Left renal pelvis (tissue), 4 donors: ENCODE data around the gene CSF1. TPM values are rescaled to one million over a fixed set of nuclear protein-coding genes. Genes with fewer than 3 reads are reported as not detected.

Source experiments
- DNase-seq, 4 donors: peaks; one replicate each; pipeline ENCODE4 v3.0.0-alpha.2; 2013; ENCODE audit warnings: low read depth in 4 of 4, low spot score in 3 of 4
- polyA plus RNA-seq, 4 donors: library from polyadenylated mRNA; unstranded; fragments of 120-200 nt; gene quantifications; one replicate each; pipeline ENCODE4 v1.2.1, GENCODE V29; 2013; ENCODE audit not compliant: insufficient read length in 4 of 4

The CSF1 gene
- polyA plus RNA-seq, 4 donors = 7.5 to 28.9 (median 8.8) TPM

DNA sequence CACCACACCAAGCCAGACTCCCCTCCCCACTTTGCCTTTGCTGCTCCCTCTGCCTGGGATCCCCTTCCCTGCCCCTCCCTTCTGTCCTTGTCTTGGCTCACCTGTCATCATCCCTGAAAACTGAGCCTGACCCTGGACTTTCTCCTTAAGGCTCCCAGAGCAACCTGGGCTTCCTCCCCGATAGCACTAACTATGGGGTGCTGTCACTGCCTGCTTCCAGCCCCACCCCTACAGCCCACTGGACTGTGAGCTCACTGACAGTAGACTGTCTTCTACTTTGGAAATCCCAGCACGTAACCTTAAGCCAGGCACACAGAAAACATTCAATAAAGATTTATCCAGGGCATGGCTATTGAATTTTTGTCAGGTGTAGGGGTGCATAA is 9.5 kb upstream of the CSF1 start:
- no peak for DNase-seq

DNA sequence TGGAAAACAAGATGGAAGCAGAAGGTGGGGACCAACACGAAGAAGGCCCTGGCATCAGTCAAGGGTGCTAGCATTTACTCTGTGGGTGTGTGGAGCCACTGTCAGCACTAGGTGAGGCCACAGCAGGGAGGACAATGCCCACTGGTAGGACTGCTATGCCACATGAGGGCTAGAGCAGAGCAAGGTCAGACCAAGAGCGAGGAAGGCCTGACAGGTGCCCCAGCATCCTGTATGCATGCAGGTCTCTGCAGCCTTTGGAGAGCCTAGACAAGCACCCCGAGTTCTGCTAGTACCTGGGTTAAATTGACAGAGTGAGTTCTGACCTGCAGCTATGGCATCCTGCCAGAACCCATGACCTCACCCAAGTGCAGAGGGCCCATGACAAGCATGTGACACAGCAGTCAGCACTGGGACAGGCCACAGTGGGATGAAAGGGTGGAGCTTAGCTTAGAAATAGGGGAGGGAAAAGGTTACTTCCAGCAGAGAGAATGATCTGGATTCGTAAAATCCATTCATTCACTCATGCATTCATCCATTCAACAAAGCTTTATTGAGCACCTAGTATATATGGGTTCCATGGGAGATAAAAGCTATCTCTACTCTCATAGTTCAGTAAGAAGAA is 9.0 kb upstream of the CSF1 start:
- DNase-seq = no peak

DNA sequence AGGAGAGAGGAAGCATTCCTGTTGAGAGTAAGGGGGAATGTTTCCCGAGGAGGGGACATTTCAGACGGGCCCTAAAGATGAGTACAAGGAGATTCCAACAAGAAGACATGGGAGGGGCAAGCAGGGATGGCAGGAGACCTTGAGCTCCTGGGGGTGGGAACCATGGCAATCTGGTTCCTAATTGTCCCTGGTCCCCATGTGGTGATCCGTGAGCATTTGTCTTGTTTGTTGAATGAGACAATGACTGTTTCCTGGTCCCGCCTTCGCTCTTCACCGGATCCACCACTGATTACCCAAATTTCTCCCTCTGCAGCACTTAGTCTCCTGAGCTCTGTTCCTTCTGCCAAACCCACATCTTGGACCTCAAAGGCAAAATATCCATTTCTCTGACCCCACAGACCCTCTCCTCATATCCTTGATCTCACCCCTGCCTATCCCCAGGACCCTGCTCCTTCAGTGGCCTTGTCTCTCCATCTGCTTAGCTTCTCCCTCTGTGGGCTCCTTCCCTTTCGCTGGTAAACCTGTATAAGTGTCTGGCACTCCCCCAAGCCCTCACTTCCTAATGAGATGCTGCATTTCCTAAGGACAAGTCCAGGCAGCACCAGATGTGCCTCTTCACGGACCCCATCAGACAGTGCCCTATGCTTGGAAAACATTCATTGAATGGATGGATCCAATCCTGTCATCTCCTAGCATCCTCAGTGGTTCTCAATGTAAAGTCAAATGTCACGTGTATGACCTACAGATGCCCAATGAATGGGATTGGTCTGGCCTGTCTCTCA is 8.3 kb upstream of the CSF1 start:
- no peak for DNase-seq

DNA sequence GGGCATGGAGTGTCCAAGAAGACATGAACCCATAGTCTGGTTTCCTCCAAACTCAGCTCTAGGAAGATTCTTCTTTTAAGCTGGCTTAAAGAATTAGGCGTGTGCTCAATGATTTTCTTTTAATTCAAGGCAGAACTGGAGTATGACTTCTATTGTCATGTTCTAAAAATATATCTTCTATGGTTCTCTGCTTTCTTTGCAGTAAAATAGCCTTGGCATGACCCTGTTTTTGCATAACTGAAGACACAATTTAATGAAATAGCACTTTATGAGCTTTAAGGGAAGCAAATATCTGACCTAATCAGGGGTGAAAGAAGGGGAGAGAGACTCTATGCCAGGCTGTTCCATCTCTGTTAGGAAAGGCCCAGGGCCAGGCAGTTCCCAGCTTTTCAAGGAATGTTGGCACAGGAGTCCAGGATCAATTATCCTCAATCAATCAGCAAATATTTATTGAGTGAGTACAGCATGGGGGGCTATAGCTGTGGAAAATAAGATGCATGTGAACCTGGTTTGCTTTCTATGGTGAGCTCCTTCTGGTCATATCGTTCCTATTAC is 7.2 kb upstream of the CSF1 start:
- DNase-seq = no peak

DNA sequence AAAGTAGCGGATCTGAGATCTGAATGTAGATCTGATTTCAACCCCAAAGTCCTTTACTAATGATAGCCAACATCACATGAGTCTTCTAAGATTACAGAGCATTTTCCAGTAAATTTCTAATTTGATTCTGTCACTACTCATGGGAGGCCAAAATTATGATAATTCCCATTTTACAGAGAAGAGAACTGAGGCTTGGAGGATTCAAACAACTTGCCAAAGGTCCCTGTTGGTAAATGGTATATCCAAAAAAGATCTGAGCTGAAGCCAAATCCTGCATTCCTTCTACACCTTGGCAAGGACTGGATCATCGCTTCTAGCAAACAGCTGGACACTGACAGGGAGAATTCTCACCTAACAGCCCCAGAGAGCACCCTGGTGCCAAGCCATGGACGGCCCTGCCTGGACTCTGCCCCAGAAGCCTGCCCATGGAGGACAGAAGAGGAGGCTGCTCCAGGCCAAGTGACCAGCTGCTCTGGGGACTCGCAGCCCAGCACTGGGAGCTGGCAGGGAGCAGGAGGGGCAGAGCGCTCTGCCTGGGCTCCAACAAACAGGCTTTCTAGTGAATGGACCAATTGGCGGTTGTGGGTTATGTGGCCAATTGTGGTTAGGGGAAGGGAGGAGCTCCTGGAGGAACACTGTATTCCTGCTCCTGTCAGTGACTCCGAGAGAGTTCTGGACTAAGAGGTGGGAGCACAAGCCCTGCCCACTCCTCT is 6.4 kb upstream of the CSF1 start:
- no peak for DNase-seq

DNA sequence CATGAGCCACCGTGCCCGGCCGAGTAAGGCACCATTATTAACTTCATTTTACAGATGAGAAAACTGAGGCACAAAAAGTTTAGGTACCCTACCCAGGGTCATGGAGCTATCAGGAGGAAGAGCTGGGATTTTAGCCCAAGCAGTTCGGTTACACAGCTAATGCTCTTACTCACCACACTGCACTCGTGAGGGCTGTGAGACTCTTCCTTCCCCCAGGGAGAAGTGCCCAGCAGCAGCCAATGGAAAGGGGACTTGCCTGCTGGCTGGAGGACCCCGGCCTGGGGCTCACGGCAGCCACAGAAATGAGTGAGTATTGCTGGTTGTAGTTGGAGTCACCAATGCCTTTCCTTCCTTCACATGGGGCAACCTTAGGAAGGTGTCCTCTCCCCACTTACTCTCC is 5.2 kb upstream of the CSF1 start:
- no peak for DNase-seq

DNA sequence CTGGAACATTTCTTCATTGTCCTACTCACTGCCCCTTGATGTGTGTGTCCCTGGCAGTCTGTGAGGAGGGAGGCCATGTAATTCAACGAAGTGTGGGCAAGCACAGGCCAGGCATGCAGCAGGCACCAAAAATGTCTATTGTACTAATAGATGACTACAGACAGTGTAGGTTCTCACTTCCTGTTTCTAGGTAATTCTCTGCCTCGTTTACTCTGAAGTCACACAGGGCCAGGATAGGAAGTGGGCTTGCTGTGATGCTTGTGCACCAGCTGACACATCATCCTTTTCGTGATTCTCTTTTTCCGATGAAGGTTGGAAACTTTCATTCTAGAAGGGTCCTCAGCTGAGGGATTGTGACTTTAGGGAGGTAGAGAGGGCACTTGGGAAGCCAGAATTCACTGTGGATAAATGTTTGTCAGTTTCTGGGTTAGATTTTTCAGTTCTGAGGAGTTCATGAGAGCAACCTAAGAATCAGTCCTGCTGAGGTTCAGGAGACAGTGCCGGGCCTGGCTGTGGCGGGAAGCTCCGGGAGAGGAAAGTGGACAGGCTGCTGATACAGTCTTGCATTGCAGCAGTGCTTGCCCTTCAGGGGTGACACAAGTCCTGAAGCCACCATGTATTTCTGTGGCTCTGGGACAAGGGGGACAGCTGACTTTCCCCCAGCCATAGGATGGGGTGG is 4.3 kb upstream of the CSF1 start:
- no peak for DNase-seq

DNA sequence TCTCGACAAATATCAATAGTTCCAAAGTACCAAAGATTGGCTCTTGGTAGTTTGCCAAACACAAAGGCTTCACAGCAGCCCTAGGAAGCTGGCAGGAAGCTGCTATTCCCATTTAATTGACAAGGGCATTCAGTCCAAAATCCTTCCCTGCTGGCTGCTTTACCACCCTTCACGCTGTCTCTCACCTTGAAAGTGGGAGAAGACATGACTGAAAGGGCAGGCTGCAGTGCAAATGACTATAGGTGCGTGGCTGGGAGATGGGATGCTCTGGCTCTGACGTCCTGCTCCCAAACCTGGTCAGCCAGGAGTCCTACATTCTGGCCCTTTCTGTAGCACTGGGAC is 3.8 kb upstream of the CSF1 start:
- no peak for DNase-seq

DNA sequence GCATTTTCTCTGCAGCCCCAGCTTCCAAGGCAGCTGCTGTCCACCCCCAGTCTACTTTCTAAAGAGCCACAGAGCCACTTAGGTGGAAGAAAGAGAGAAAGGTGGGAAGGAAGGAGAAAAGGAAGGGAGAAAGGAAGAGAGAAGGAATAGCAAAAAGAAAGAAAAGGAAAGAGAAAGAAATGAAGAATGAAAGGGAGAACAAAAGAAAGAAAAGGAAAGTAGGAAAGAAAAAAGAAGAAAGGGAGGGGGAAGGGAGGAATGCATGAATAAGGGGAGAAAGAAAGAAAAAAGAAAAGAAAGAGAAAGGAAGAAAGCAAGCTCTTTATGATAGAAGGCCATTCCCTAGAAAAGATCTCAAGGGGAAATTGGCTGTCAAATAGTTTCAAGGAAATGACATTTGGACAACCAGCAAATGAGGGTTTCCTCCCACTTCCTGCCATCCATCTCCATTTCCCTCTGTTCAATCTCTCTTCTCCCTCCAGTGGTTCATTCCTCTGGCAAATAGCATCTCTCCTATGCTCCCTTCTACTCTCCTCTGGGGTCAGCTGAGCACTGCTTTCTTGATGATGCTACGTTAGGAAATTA is 3.4 kb upstream of the CSF1 start:
- no peak for DNase-seq

DNA sequence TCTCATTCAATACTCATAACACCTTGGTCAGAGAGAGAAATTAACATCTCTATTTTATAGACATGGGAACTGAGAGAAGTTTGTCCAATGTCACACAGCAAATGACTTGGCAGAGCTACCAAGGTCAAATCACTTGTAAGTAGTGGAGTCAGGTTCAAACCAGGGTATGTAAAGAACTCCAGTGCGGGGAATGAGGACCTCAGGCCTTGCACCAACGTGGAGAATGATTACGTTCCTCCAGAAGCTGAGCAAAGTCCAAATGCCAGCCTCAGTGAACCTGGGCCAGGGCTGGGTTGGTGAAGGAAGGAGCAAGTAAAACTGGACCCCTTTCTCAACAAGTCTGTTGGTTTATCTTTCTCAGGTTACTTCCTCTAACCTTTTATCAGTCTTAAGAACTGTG is 1.8 kb upstream of the CSF1 start:
- no peak for DNase-seq

DNA sequence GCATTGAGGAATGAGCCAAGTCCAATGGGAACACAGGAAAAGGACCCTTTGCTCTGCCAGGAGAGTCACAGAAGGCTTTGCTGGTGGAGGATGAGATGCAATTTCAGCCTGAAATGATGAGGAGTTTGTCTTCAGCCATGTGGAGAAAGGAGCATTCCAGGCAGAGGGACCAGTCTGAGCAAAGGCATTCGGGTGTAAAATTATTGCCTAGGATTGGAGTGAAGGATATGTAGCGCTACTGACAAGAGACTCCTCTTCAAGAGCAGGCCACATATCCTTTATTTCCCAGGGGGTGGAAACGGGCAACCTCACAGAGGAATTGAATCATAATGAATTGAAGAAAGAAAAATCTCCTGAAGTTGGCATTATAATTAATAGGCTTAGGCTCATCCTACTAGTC is 1.1 kb upstream of the CSF1 start:
- DNase-seq = no peak

DNA sequence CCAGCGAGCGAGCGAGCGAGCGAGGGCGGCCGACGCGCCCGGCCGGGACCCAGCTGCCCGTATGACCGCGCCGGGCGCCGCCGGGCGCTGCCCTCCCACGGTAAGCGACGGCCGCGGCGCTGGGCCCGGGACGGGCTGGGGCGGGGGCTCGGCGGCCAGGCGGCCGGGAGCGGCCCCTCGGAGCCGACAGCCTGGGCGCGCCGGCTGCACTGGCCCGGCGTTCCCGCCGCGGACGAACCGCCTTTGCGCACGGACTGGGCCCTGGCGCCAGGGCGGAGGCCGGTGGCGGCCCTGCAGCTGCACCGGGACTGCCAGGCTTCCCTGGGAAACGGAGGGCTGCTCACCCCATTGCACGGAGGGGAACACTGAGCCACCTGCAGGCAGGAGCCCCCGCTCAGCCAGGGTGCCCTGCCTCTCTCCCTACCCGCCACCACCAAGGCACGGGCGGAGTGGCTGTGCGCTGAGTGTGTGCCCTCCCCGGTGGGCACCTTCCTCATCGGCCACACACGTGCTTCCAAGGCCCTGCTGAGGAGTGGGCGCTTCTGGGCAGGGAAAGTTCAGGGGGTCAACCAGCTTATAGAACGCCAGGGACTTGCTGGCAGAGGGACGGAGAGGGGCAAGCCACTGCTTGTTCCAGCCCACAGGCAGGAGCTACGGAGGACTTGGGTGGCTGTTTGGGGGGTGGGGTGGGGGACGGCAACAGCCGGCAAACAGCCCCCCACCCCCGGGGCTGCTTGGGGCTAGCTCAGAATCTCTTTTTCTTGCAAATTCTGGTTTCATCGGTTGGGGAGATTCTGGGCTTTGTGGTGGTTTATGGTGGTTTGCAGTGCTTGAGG is 532 bp downstream of the CSF1 start:
- no peak for DNase-seq

DNA sequence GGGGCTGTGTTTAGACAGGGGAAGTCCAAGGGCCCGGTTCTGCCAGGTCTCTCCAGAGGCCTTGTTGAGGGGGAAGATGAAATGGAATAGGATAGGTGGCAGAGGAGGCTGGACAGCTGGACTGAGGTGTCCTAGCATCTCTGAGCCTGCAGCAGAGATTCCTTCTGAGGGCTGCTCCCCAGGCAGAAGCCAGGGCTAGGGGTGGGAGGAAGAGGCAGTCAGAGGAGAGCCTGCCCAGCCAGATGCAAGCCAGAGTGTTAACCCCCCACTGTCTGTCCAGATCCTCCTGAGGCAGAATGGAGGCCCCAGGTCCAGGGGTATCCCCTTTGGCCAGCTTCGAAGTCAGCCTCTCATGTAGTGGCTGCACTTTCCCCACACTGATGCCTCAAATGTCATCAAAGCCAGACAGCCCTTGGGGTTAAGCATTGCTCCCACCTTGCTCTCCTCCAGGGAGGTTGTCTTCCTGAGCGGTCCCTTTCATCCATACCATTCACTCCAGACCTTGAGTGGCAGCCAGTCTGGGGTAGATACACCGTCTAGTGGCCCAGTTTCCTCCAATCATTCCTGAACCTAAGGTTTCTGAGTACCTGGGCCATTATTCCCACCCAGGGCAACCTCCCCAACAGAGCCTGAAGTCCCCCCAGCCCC is 1.7 kb downstream of the CSF1 start:
- no peak for DNase-seq

DNA sequence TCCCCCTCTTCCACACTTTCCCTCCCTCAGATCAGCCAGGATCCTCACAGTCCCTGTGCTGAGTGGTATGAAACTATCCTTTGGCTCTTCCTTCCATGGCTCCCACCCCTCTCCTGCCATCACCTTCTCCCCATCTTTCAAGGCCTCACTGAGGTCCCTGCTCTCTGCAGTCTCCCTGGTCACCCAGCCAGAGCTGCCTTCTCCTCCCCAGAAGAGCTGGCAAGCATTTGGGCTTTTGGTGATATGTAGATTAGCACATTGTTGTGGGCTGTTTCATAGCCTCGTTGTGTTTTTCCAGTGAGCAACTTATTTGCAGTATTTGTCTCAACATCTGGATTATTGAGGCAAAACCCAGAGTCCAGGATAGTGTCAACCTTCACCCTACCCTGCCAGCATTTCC is 2.2 kb downstream of the CSF1 start:
- no peak for DNase-seq

DNA sequence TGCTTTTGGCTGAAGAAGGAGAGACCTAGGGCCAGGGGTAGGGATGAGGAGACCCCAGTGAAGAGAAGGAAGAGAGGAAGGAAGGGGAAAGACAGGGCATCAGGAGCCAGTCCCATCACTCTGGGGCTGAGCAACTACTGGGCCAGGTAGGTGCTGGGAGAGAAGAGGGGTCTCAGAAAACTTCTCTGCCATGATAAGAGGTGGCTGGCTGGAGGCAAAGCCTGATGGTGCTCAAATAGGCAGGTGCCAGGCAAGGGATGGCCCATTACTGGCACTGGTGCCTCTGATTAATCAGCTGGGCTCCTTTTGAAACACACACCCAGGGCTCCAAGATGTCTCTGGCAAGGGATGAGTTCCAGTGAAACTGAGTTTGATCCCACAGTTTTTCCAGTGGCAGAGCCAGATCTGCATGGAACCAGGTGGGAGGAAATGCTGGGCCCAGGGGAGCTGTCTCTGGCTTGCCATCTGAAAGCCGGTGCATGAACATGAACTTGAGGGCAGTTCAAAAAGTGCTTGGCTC is 2.8 kb downstream of the CSF1 start:
- DNase-seq = no peak

DNA sequence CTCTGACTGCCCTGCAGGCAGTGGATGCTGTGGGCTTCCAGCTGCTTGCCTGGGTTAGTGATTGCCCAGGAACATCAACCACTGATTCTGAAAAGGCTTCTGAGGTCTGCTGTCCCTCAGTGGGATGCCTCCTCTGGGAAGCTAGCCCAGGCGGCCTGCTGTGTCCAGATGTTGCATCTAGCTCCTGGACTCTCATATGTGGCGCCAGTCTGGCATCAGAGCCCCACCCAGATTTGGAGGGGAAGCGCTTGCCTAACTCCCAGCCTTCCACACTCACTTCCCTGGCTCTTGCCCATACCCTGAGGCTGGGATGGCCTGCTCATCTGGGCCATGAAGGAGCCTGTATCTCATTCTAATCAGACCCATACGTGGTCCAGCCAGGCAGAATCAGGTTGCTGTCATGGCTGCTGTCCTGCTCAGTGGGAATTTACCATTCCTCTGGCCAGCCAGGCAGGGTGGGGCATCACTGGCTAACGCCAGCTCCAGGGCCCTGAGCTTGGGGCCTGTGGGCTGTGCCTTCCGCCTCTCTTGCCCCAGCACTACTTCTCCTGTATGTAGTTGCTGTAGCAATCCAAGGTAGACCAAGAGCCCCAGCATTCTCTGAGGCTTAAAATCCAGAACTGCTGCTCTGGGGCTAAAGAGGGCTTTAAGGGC is 4.1 kb downstream of the CSF1 start:
- no peak for DNase-seq

DNA sequence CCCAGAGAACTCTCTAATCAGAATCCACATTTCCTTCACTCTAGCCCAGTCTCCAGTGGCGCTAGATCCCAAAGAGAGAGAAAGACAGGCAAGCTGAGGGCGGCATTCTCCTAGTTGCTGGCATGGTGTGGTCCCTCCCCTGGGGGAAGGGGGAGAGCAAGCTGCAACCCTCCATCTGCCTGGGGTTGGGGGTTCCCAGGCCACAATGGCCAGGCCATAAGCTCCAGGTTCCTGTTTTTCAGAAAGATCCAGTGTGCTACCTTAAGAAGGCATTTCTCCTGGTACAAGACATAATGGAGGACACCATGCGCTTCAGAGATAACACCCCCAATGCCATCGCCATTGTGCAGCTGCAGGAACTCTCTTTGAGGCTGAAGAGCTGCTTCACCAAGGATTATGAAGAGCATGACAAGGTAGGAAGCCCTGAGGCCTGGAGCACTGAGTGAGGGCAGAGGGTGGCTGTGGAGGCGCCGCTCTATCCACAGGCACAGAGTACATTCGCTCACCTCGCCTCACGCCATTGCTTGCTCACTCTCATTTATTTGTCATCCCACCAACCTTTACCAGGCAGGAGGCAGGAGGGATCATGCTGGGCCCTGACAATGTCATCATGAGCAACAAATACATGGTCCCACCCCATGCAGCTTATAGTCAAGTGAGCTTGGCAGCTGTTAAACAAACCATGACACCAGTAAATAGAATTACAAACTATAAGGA is 6.6 kb downstream of the CSF1 start:
- DNase-seq = no peak
